Suppressor macrophage (primary cell): ENCODE measurements around the gene SCO1.
"Not testable (repeated sequence)": the region's sequence is repeated elsewhere in the genome, so short reads cannot be mapped to it uniquely, and the experiment has no call there.

Source experiments
- DNase-seq, 4 experiments: peaks; one replicate each; pipeline ENCODE4 v3.0.0-alpha.2; 2020 to 2022

The SCO1 gene

GRCh38 chr17:10725262-10725661, 27.9 kb upstream of the SCO1 start:
- no peak for DNase-seq

GRCh38 chr17:10724546-10725195, 27.3 kb upstream of the SCO1 start:
- no peak for DNase-seq

GRCh38 chr17:10718547-10718946, 21.2 kb upstream of the SCO1 start:
- no peak for DNase-seq

DNA sequence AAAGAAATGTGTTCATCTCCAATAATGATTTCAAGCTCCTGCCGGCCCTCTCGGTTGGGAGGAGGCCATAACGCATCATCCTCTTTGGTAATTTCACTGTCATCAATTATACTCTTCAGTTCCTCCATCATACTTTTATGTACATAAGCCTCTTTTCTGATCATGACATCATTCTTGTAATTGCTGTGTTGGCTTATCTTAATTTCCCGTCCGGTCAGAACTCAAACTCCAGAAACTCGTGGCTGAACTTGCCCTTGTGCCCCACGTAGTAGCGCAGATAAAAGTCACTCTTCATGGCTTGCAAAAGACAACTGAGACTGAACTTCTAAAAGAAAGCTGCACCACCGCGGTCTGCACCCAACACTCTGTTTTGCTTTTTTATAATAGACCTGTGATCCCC, 18.9 kb upstream of the SCO1 start:
- no peak for DNase-seq

- DNase-seq: no peak
Measured at GRCh38 chr17:10713318-10713717, 16.0 kb upstream of the SCO1 start.

GRCh38 chr17:10705727-10706126, 8.4 kb upstream of the SCO1 start:
- no peak for DNase-seq

DNA sequence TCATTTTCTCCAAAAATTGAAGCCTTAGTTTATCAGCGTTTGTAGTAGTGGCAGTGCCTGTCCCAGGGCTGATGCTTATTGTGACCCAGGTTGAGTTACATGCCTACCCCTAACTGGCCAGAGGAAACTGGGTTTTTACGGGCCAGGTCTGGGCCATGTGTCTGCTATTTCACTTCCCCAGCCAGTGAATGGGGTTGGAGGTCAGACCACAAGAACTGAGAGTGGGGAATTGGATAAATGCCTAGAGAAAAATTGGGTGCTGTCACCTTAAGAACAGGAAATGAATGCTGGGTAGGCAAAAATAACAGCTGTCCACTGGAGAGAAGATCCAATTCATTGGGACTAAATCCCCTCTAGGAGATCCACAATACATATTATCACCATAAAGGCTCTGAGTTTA, 5.2 kb upstream of the SCO1 start:
- peak; percentile 5 to 34 (median 26) for DNase-seq

- no peak for DNase-seq
Measured at GRCh38 chr17:10699856-10700255, 2.5 kb upstream of the SCO1 start.

- peak; percentile 9 to 46 (median 31) for DNase-seq
Measured at GRCh38 chr17:10698096-10698818, 924 bp upstream of the SCO1 start.

DNA sequence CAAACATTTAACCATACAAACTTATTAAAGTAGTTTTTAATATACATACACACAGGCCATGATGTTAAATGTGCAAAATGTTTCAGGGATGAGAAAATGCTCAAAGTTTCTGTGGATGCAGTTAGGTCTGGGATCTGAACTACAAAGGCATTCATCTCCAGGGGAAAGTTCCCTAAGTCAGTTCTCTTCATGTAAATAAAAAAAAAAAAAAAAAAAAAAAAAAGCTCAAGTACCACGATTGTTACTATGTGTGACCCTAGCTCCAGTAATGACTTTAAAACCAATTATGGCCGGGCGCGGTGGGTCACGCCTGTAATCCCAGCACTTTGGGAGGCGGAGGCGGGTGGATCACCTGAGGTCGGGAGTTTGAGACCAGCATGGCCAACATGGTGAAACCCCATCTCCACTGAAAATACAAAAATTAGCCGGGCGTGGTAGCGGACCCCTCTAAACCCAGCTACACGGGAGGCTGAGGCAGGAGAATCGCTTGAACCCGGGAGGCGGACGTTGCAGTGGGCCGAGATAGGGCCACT, 1.4 kb downstream of the SCO1 start:
- not testable (repeated sequence) for DNase-seq

GRCh38 chr17:10687499-10687898, 9.8 kb downstream of the SCO1 start:
- DNase-seq: no peak

- peak in 3 of 4 experiments; percentile 9 to 53 (median 53) for DNase-seq
Measured at GRCh38 chr17:10683853-10684252, 13.5 kb downstream of the SCO1 start.

DNA sequence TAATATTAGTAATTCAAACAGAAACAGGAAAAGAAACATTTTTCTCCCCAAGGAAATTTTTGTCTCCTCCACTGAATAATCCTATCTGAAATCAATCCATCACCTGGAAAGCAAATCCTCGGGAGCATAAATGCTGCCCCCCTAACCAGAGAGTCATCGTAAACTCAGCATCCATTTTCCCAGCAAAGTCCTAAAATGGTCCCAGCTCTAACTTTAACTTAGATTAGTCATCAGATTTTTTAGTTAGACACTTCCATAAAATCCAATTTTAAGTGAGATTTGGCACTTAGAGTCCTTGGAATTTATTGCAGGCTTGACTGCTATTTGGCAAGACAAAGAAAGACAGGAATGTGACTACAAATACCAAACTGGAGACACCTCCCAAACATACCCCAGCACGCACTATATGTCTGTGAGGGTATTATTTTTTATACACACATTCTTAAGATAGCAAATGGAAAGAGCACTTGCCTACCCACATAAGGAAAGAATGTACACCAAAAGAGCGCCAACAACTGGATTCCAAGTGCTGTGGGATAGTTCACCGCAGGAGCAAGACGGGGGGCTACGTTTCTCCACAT, 15.4 kb downstream of the SCO1 start:
- no peak for DNase-seq

DNA sequence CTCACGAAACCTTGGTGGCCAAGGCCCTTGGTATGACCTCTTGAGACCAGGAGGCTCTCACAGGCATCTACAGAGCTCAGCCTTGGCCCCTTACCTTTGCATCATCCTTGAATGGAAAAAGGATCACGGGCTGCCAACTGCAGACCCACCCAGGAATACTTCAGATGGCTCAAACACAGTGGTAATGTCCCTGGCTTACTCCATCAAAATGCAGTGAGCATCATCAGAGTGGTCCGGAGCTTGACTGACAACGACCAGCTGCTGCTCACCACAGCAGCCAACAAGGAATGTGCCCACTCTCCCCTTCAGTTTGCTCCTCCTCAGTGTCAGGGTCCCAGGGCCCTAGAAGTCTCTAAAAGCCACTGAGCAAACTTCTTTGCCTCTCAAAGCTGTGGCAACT, 22.6 kb downstream of the SCO1 start:
- DNase-seq: no peak

- no peak for DNase-seq
Measured at GRCh38 chr17:10673312-10673711, 24.0 kb downstream of the SCO1 start.

DNA sequence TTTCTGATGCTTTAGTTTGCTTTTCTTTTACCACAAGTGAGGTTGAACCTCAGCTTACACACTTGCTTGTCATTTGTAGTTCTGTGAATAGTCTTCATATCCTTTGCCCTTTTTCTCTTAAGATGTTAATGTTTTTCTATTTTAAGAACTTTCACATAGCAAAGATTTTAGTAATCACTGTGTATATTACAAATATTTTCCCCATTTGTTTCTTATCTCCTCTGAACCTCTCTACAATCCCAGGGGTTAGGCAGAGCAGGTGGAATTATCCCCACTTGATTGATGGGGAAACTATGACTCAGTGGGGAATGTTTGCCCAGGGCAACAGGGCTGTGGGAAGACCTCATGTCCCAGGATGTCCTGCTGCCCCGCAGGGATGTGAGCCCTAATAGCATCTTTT, 28.6 kb downstream of the SCO1 start:
- DNase-seq: no peak

DNA sequence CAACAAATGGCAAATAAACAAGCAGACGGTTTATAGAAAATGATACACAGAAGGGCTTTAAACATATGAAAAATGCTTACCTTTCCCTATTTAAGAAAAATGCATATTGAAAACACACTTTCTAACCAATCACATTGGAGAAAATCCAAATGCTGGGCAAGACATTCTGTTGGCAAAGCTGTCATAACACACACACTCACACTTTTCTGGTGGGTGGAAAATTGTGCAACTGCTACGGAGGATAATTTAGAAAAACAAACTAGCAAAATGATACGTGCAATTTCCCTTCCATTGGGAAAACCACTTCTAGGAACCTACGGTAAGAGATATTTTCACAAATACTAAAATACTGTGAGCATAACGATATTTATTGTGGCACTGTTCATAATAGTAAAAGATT, 30.4 kb downstream of the SCO1 start:
- no peak for DNase-seq

DNA sequence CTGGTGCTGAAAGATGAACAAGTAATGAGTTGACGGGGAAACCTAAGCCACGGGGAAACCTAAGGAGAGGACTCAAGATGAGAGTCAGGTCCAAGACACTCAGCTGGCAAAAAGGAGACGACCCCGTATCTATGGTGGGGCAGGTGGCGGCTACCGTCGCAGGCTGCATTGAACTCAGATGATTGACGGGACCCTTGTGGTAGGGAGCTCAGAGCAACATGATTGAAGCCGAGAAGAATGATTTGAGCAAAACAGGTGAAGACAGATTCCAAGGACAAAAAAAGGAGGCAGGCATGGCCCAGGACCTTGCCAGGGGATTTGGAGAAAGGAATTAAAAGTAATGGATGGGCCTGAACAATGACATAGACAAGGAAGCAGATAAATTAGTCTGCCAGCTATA, 32.8 kb downstream of the SCO1 start:
- no peak for DNase-seq

GRCh38 chr17:10663231-10663630, 34.1 kb downstream of the SCO1 start:
- no peak for DNase-seq

- DNase-seq: no peak
Measured at GRCh38 chr17:10661437-10661836, 35.9 kb downstream of the SCO1 start.

GRCh38 chr17:10657879-10658278, 39.5 kb downstream of the SCO1 start:
- DNase-seq: no peak

DNA sequence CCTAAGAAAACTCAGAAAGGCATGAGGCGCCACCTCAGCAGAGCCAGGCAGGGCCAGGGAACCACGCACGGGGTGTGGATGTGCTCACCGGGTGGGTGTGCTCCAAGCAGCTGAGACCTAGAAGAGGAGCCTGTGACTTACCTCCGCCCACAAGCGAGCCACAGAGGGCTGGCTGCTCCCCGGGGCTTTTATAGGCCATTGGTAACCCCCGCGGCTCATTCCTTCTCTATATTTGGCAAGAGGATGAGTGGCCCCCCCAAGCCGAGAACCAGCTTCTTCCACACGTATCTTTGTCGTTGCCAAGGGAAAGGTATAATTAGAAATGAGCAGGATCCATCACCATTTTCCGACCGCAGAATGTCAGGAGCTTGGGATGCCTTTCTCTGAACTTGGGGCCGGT, 40.2 kb downstream of the SCO1 start, which contains the start of gene MYH3:
Gene MYH3, minus strand, starts transcription at position 162 of the 400 bp plus-strand sequence. CDS start 2,245 bp downstream, outside the sequence.
- no peak for DNase-seq

- no peak for DNase-seq
Measured at GRCh38 chr17:10653987-10654386, 43.3 kb downstream of the SCO1 start.
